ENCODE data around the gene KIF5B.

GRCh38 chr10:32017044-32017443, 39.2 kb downstream of the KIF5B start:
- TF ChIP-seq POLR2AphosphoS5 (IDR thresholded peaks at IDR 0.05) (no peak), CTCF (IDR thresholded peaks at IDR 0.05) (no peak)
